AG09309 (cell line): Measurements from ENCODE around the gene ATOSA.

Source experiments
- DNase-seq: peaks from one replicate; pipeline ENCODE4 v3.0.0-alpha.2; 2010; ENCODE audit warnings: low read depth
- H3K4me3 ChIP-seq: 2 replicates; pipeline ENCODE4 v1.5.1; 2011; ENCODE audit warnings: mild to moderate bottlenecking, low read depth, low read length, moderate library complexity; ENCODE audit not compliant: control insufficient read depth
- CTCF ChIP-seq: IDR thresholded peaks from 2 replicates; pipeline ENCODE4 v1.5.1; 2011; ENCODE audit warnings: mild to moderate bottlenecking, low read depth, low read length, inconsistent platforms; ENCODE audit not compliant: insufficient read depth, control insufficient read depth; ENCODE audit errors: missing control alignments

The ATOSA gene

GRCh38 chr15:52679232-52680040 lies at the start of gene ATOSA:
Gene ATOSA (minus strand): TSS chr15:52679388. CDS start chr15:52678021, 1,367 bp downstream.
- H3K4me3 ChIP-seq: peak within 1 kb of the TSS; percentile 92
- DNase-seq: peak; percentile 48
- TF ChIP-seq CTCF: peak; percentile 7

- peak; percentile 46 for DNase-seq
Measured at GRCh38 chr15:52728899-52729298, 49.7 kb upstream of the ATOSA start.

GRCh38 chr15:52727815-52728214 lies 48.6 kb upstream of the ATOSA start:
- H3K4me3 ChIP-seq: no peak overlapping the region

More at GRCh38 chr15:52728899-52729298, 49.7 kb upstream of the ATOSA start:
- no peak overlapping the region for H3K4me3 ChIP-seq
- TF ChIP-seq CTCF: no peak

GRCh38 chr15:52726195-52726594 lies 47.0 kb upstream of the ATOSA start:
- no peak for TF ChIP-seq CTCF
- DNase-seq: no peak
- no peak overlapping the region for H3K4me3 ChIP-seq

More at GRCh38 chr15:52727815-52728214, 48.6 kb upstream of the ATOSA start:
- DNase-seq: no peak
- TF ChIP-seq CTCF: no peak

GRCh38 chr15:52718551-52718950 lies 39.4 kb upstream of the ATOSA start:
- DNase-seq: no peak
- H3K4me3 ChIP-seq: no peak overlapping the region
- TF ChIP-seq CTCF: no peak

GRCh38 chr15:52717924-52718323 lies 38.7 kb upstream of the ATOSA start:
- no peak for TF ChIP-seq CTCF
- DNase-seq: no peak
- no peak overlapping the region for H3K4me3 ChIP-seq
